Erythroblast (primary cell): ENCODE results near the gene TRPC4AP.

Source experiments
- GATA1 ChIP-seq: IDR thresholded peaks from 2 replicates; pipeline ENCODE4 v1.6.1; 2011; ENCODE audit warnings: low read depth, mild to moderate bottlenecking, control low read depth, low read length, moderate library complexity
- POLR2A ChIP-seq: IDR thresholded peaks from 2 replicates; pipeline ENCODE4 v1.6.1; 2011; ENCODE audit warnings: mild to moderate bottlenecking, low read length

- TF ChIP-seq POLR2A, result no peak
- no peak for TF ChIP-seq GATA1
Measured at GRCh38 chr20:35084998-35085397, 7.6 kb downstream of the TRPC4AP start.
